Kidney tubule cell (primary cell): ENCODE data around the gene DTNA.

Source experiments
- DNase-seq: peaks from one replicate; pipeline ENCODE4 v3.0.0-alpha.2; 2018; ENCODE audit warnings: low spot score

DTNA gene

DNA sequence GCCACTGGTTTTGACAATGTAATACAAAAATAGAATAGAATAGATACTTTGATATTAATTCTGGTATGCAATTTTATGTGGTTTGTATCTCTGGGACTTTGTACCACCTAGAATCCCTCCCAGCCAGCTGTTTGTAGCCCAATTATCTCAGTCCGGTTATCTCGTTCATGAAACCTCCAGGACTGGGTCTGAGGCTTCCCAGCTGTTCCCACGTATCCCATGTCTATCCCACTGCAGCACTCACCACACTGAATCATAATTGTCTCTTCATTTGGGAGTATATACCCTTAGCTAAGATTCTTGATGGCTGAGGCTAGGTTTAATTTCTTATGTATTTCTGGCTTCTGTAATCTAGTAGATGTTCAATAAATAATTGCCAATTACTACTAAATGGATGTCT lies 226.7 kb downstream of the DTNA start:
- DNase-seq: no peak

GRCh38 chr18:34938090-34938489 lies 228.0 kb downstream of the DTNA start:
- DNase-seq: no peak
